OCI-LY3 (cell line): Measurements from ENCODE around the gene INVS.

Experiments
- H2AFZ ChIP-seq: fragments of 200-600, 300-600 bp; shearing (Covaris generic); 2 replicates; pipeline ENCODE4 v1.6.0; 2014; ENCODE audit warnings: antibody characterized with exemption, low read depth, low read length
- H3K27ac ChIP-seq: fragments of 200-600, 300-600 bp; sonication (generic); 2 replicates; pipeline ENCODE4 v1.5.1; 2014; ENCODE audit warnings: mild to moderate bottlenecking, low read length, moderate library complexity, mixed read lengths
- H3K27me3 ChIP-seq: fragments of 200-600, 300-600 bp; sonication (generic); 2 replicates; pipeline ENCODE4 v1.6.1; 2014; ENCODE audit warnings: low read depth, low read length, mixed read lengths
- H3K36me3 ChIP-seq: fragments of 200-600, 300-600 bp; sonication (generic); replicated peaks from 2 replicates; pipeline ENCODE3; 2014; ENCODE audit warnings: low read depth, low read length, mixed read lengths
- H3K4me1 ChIP-seq: fragments of 300-600, 200-600 bp; sonication (generic); 2 replicates; pipeline ENCODE4 v1.6.1; 2014; ENCODE audit warnings: low read length, mixed read lengths
- H3K4me2 ChIP-seq: fragments of 200-600, 300-600 bp; sonication (generic); 2 replicates; pipeline ENCODE4 v1.6.1; 2014; ENCODE audit warnings: low read length, mixed read lengths
- H3K4me3 ChIP-seq: fragments of 300-600, 200-600 bp; sonication (generic); 2 replicates; pipeline ENCODE4 v1.5.1; 2014; ENCODE audit warnings: antibody characterized with exemption, mild to moderate bottlenecking, low read length, moderate library complexity
- H3K79me2 ChIP-seq: fragments of 300-600, 200-600 bp; shearing (Covaris generic); 2 replicates; pipeline ENCODE4 v1.6.1; 2014; ENCODE audit warnings: mild to moderate bottlenecking, low read length, mixed read lengths
- H3K9ac ChIP-seq: fragments of 300-600, 200-600 bp; shearing (Covaris generic); 2 replicates; pipeline ENCODE4 v1.6.0; 2014; ENCODE audit warnings: mild to moderate bottlenecking, low read length, moderate library complexity
- H3K9me3 ChIP-seq: fragments of 200-600, 300-600 bp; shearing (Covaris generic); 2 replicates; pipeline ENCODE4 v1.6.1; 2014; ENCODE audit warnings: low read length, mixed read lengths; ENCODE audit not compliant: insufficient read depth
- H4K20me1 ChIP-seq: fragments of 200-600, 300-600 bp; sonication (generic); 2 replicates; pipeline ENCODE4 v1.6.1; 2016; ENCODE audit warnings: low read length, mixed read lengths; ENCODE audit not compliant: insufficient read depth
- EZH2phosphoT487 ChIP-seq: fragments of 200-600 bp; shearing (Covaris generic); IDR thresholded peaks from 2 replicates; pipeline ENCODE4 v1.6.1; 2018; ENCODE audit warnings: antibody characterized with exemption, mixed run types, low read depth
- TF ChIP-seq, protein P1 (sequence below): fragments of 200-600, 300-600 bp; sonication (generic); IDR thresholded peaks from 2 replicates; pipeline ENCODE4 v1.5.1; 2014; ENCODE audit warnings: antibody characterized with exemption, low read length, low read depth

INVS gene

DNA sequence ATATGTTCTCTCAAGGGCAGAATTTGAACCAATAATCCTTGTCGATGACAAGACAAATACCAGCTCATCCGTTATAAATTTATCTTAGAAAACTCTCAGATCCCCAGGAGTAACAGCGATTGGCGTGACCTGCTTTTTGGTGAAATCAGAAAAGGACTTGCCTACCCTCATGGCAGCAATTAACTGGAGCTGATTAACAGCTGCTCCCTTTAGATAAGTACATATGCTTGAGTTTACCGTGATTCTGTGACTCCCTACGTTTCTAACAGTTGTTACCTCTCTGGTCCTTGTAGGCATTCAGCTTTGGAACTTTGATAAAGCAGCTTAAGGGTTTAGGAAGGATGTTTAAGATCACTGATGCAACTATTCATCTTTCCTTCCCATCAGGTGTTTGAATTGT, 2.6 kb downstream of the INVS start:
- Histone ChIP-seq H3K79me2 (peaks cover 33% of the 10 kb centered on the region), H3K27ac (no peak overlapping the region), H3K27me3 (no peaks in the 10 kb centered on the region), H3K36me3 (peaks cover 14% of the 10 kb centered on the region), H3K4me3 (no peak overlapping the region), H3K4me1 (peaks cover 13% of the 10 kb centered on the region), H3K4me2 (no peak overlapping the region), H2AFZ (no peak overlapping the region), H3K9ac (no peak overlapping the region), H4K20me1 (peaks cover 4% of the 10 kb centered on the region; the same call in 1 of the 2 replicates), H3K9me3 (no peaks in the 10 kb centered on the region)
- TF ChIP-seq, protein P1, sequence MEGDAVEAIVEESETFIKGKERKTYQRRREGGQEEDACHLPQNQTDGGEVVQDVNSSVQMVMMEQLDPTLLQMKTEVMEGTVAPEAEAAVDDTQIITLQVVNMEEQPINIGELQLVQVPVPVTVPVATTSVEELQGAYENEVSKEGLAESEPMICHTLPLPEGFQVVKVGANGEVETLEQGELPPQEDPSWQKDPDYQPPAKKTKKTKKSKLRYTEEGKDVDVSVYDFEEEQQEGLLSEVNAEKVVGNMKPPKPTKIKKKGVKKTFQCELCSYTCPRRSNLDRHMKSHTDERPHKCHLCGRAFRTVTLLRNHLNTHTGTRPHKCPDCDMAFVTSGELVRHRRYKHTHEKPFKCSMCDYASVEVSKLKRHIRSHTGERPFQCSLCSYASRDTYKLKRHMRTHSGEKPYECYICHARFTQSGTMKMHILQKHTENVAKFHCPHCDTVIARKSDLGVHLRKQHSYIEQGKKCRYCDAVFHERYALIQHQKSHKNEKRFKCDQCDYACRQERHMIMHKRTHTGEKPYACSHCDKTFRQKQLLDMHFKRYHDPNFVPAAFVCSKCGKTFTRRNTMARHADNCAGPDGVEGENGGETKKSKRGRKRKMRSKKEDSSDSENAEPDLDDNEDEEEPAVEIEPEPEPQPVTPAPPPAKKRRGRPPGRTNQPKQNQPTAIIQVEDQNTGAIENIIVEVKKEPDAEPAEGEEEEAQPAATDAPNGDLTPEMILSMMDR, result no peak
- TF ChIP-seq EZH2phosphoT487, result no peak

GRCh38 chr9:100104314-100104713, 5.3 kb downstream of the INVS start:
- peaks cover 9% of the 10 kb centered on the region for H3K79me2 ChIP-seq
- H3K27me3 ChIP-seq, result no peaks in the 10 kb centered on the region
- peaks cover 22% of the 10 kb centered on the region for H3K36me3 ChIP-seq
- TF ChIP-seq EZH2phosphoT487, result no peak
- TF ChIP-seq, protein P1, result no peak
- no peak overlapping the region for H3K27ac ChIP-seq
- H3K9ac ChIP-seq, result no peak overlapping the region
- no peak overlapping the region for H3K4me3 ChIP-seq
- no peak overlapping the region for H2AFZ ChIP-seq
- peaks cover 4% of the 10 kb centered on the region for H3K4me1 ChIP-seq
- no peaks in the 10 kb centered on the region for H3K9me3 ChIP-seq
- H4K20me1 ChIP-seq, result no peaks in the 10 kb centered on the region
- no peak overlapping the region for H3K4me2 ChIP-seq

GRCh38 chr9:100105861-100106260, 6.8 kb downstream of the INVS start:
- Histone ChIP-seq H3K9ac (no peak overlapping the region), H3K4me1 (no peaks in the 10 kb centered on the region), H3K27ac (no peak overlapping the region), H3K4me3 (no peak overlapping the region), H3K79me2 (no peaks in the 10 kb centered on the region), H2AFZ (no peak overlapping the region), H3K9me3 (no peaks in the 10 kb centered on the region), H3K27me3 (no peaks in the 10 kb centered on the region), H3K4me2 (no peak overlapping the region), H4K20me1 (no peaks in the 10 kb centered on the region), H3K36me3 (peaks cover 22% of the 10 kb centered on the region)
- TF ChIP-seq, protein P1, result no peak
- TF ChIP-seq EZH2phosphoT487, result no peak

GRCh38 chr9:100106616-100107015, 7.6 kb downstream of the INVS start:
- H3K36me3 ChIP-seq, result peaks cover 20% of the 10 kb centered on the region

More at GRCh38 chr9:100106616-100107015, 7.6 kb downstream of the INVS start:
- Histone ChIP-seq H2AFZ (no peak overlapping the region), H3K4me1 (no peaks in the 10 kb centered on the region), H3K27ac (no peak overlapping the region), H3K9ac (no peak overlapping the region), H3K9me3 (no peaks in the 10 kb centered on the region), H3K4me2 (no peak overlapping the region), H3K27me3 (no peaks in the 10 kb centered on the region), H3K4me3 (no peak overlapping the region), H3K79me2 (no peaks in the 10 kb centered on the region), H4K20me1 (no peaks in the 10 kb centered on the region)
- TF ChIP-seq EZH2phosphoT487, result no peak
- TF ChIP-seq, protein P1, result no peak
